Endothelial cell of umbilical vein (primary cell): ENCODE measurements around the gene ALDH1L1. TPM values are rescaled to one million over a fixed set of nuclear protein-coding genes. Genes with fewer than 3 reads are reported as not detected.

Experiments
- BruUV-seq: library from RNA; stranded (reverse); fragments of 400-500 nt; replicated peaks from 2 replicates; lab custom pipeline; 2021; lab: Mats Ljungman, UMichigan
- CTCF ChIA-PET: fragments of 300-600, 350-600 bp; sonication (Branson Sonifier 250); formaldehyde crosslinking; loops from one replicate; lab custom pipeline; 2021; ENCODE audit warnings: antibody characterized with exemption, inconsistent platforms; lab: Charles Lee
- POLR2A ChIA-PET: fragments of 300-600, 350-600 bp; sonication (Branson Sonifier 250); formaldehyde crosslinking; loops from one replicate; lab custom pipeline; 2021; ENCODE audit warnings: antibody characterized with exemption, inconsistent platforms; lab: Charles Lee
- DNase-seq: peaks from one replicate; pipeline ENCODE4 v3.0.0-alpha.2; 2011; ENCODE audit warnings: low read depth, low spot score
- FAIRE-seq: peaks from 2 replicates; lab custom pipeline; 2011; peaks lifted over from hg19 to GRCh38; lab: Jason Lieb, UNC
- H2AFZ ChIP-seq: 2 replicates; pipeline ENCODE4 v1.6.0; 2012; ENCODE audit warnings: low read depth, low read length, control low read depth, inconsistent platforms
- H3K27ac ChIP-seq: 2 replicates; pipeline ENCODE4 v1.5.1; 2011; ENCODE audit warnings: low read depth, mild to moderate bottlenecking, control low read depth, low read length, moderate library complexity; ENCODE audit not compliant: insufficient read depth
- H3K27me3 ChIP-seq, 2 experiments: 2 replicates each; pipeline versions ENCODE4 v1.6.0 to v1.6.1; 2011; ENCODE audit warnings: low read length in 2 of 2, mixed read lengths in 1 of 2; ENCODE audit not compliant: control insufficient read depth in 2 of 2, insufficient read depth in 2 of 2
- H3K36me3 ChIP-seq, 2 experiments: 2 replicates in 1 of 2; 3 replicates in 1 of 2; pipeline ENCODE4 v1.5.1; 2011; ENCODE audit warnings: low read length in 2 of 2, mild to moderate bottlenecking in 1 of 2, moderate library complexity in 1 of 2; ENCODE audit not compliant: control insufficient read depth in 2 of 2, insufficient read depth in 2 of 2; ENCODE audit errors: extremely low read depth in 1 of 2
- H3K4me1 ChIP-seq: 3 replicates; pipeline ENCODE4 v1.5.1; 2011; ENCODE audit warnings: mild to moderate bottlenecking, low read length; ENCODE audit not compliant: control insufficient read depth, insufficient read depth; ENCODE audit errors: extremely low read depth
- H3K4me2 ChIP-seq: 2 replicates; pipeline ENCODE4 v1.6.1; 2011; ENCODE audit warnings: low read length, control low read depth, mixed read lengths; ENCODE audit not compliant: insufficient read depth
- H3K4me3 ChIP-seq, 3 experiments: fragments of 200-600 bp in 1 of 3; sonication (generic), shearing (Covaris generic) in 1 of 3; replicated peaks in 1 of 3; 2 replicates each; pipeline ENCODE4 v1.5.1; 2011 to 2016; ENCODE audit warnings: control low read depth in 3 of 3, low read length in 3 of 3, mild to moderate bottlenecking in 2 of 3, inconsistent platforms in 1 of 3, low read depth in 1 of 3, moderate library complexity in 1 of 3; ENCODE audit not compliant: insufficient read depth in 1 of 3
- H3K79me2 ChIP-seq: 2 replicates; pipeline ENCODE4 v1.6.0; 2012; ENCODE audit warnings: low read length, inconsistent platforms; ENCODE audit not compliant: control insufficient read depth, insufficient read depth
- H3K9ac ChIP-seq: replicated peaks from 2 replicates; pipeline ENCODE3; 2011; ENCODE audit warnings: low read length, control low read depth; ENCODE audit not compliant: insufficient read depth; ENCODE audit errors: extremely low read depth
- H3K9me1 ChIP-seq: replicated peaks from 3 replicates; pipeline ENCODE4 v1.6.0; 2011; ENCODE audit warnings: mild to moderate bottlenecking, low read length; ENCODE audit not compliant: control insufficient read depth, insufficient read depth; ENCODE audit errors: extremely low read depth
- H3K9me3 ChIP-seq: replicated peaks from 2 replicates; pipeline ENCODE4 v1.5.1; 2012; ENCODE audit warnings: low read length, inconsistent platforms; ENCODE audit not compliant: control insufficient read depth, insufficient read depth
- H4K20me1 ChIP-seq: replicated peaks from 2 replicates; pipeline ENCODE3; 2011; ENCODE audit warnings: mild to moderate bottlenecking, low read length; ENCODE audit not compliant: control insufficient read depth, insufficient read depth; ENCODE audit errors: extremely low read depth
- EZH2 ChIP-seq: IDR thresholded peaks from 2 replicates; pipeline ENCODE4 v1.6.1; 2012; ENCODE audit warnings: borderline replicate concordance, low read depth, mild to moderate bottlenecking, moderate library complexity, low read length, inconsistent platforms; ENCODE audit not compliant: severe bottlenecking
- FOS ChIP-seq: IDR thresholded peaks from 2 replicates; pipeline ENCODE4 v1.6.1; 2011; ENCODE audit warnings: mild to moderate bottlenecking, low read length, moderate library complexity, borderline replicate concordance; ENCODE audit not compliant: insufficient read depth
- JUN ChIP-seq: IDR thresholded peaks from 2 replicates; pipeline ENCODE4 v1.6.1; 2011; ENCODE audit warnings: borderline replicate concordance, low read depth; ENCODE audit not compliant: insufficient read length, insufficient read depth
- POLR2A ChIP-seq: IDR thresholded peaks from 2 replicates; pipeline ENCODE4 v1.6.1; 2012; ENCODE audit warnings: low read depth, mild to moderate bottlenecking, control low read depth, low read length
- POLR2AphosphoS5 ChIP-seq: IDR thresholded peaks from 2 replicates; pipeline ENCODE4 v1.6.1; 2012; ENCODE audit warnings: low read depth, mild to moderate bottlenecking, control low read depth, low read length, moderate library complexity; ENCODE audit not compliant: insufficient read depth
- dilution Hi-C: fragments of 300-500 bp; cut with MboI; formaldehyde crosslinking; loops from one replicate; pipeline ENCODE4 v1.15.0; 2019; ENCODE audit warnings: low sequenced_read_pairs; ENCODE audit not compliant: extremely low pct_ligation_motif_present
- intact Hi-C: fragments of 100-400 bp; cut with micrococcal nuclease; formaldehyde crosslinking; loops from one replicate; pipeline ENCODE4 v1.10.0; 2022
- polyA plus RNA-seq, 4 experiments: library from polyadenylated mRNA; depleted of rRNA in 3 of 4; stranded (reverse) in 3 of 4; unstranded in 1 of 4; fragments of >200 nt; gene quantifications; 2 replicates each; pipeline versions ENCODE4 v1.2.1 to v1.2.3, GENCODE V29; 2011 to 2012; ENCODE audit warnings: missing spikeins in 1 of 4
- total RNA-seq: library from RNA; stranded (reverse); gene quantifications from 2 replicates; pipeline ENCODE4 v1.2.3, GENCODE V29; 2021
- TF ChIP-seq, protein P1 (sequence below), 2 donors: IDR thresholded peaks; 1 replicate in 1 of 2; 2 replicates in 1 of 2; pipeline ENCODE4 v1.5.1; 2011; ENCODE audit warnings: low read length in 2 of 2, mild to moderate bottlenecking in 2 of 2, moderate library complexity in 2 of 2, control low read depth in 1 of 2, inconsistent platforms in 1 of 2, low read depth in 1 of 2; ENCODE audit not compliant: insufficient read depth in 1 of 2; ENCODE audit errors: extremely low read depth in 1 of 2

Gene ALDH1L1
- total and polyA plus RNA-seq, 2 donors (not counting 3 experiments of a cell fraction or from before 2014, with no cell fraction given), result not detected

DNA sequence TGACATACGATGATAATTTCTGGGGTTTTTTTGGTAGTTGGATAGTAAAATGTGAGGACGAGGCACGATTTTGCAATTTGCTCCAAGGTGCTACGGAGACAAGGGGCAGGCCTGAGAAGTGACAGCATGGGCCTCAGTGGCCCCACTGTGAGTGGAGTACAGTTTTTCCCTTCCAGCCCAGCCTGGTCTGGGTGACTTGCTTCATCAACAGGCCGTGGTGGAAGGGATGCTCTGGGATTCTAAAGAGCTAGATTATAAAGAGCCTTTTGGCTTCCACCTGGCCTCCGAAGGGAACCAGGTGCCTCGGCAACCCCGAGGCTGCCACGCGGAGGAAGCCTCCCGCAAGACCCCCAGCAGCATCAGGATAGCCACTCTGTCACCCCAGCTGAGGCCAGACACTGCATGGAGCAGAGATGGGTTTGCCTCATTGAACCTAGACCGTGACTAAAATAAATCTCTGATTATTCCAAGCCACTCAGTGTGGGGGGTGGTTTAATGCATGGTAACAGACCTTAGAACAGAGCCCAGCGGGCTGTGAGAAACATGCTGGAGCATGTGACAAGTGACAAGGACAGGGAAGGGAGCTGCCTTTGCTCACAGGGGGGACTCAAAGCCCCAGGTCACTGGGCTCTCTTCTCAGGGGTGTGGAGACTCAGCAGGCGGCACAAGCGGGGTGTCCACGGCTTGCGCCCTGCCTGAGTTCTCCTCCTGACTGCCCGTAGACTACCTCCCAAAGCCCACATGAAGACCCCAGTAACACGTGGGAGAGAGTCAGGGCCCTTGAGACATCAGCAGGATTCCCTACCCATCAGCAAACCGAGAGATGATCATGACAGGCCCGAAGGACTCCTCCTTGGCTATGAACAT is 73.8 kb downstream of the ALDH1L1 start:
- POLR2A ChIA-PET, result no interaction called here
- no peak for FAIRE-seq
- Histone ChIP-seq H4K20me1 (no peaks in the 10 kb centered on the region), H3K9me1 (no peaks in the 10 kb centered on the region), H3K4me2 (no peak overlapping the region), H2AFZ (no peak overlapping the region), H3K79me2 (no peaks in the 10 kb centered on the region), H3K4me3 (no peak overlapping the region), H3K27ac (no peak overlapping the region), H3K27me3 (no peaks in the 10 kb centered on the region), H3K9ac (no peak overlapping the region), H3K4me1 (no peaks in the 10 kb centered on the region), H3K36me3 (no peaks in the 10 kb centered on the region), H3K9me3 (no peaks in the 10 kb centered on the region)
- DNase-seq, result no peak
- BruUV-seq, result no TSS peak
- dilution Hi-C loops (no loop called here), intact Hi-C loops (no loop called here)
- TF ChIP-seq POLR2AphosphoS5, result no peak
- TF ChIP-seq, protein P1, sequence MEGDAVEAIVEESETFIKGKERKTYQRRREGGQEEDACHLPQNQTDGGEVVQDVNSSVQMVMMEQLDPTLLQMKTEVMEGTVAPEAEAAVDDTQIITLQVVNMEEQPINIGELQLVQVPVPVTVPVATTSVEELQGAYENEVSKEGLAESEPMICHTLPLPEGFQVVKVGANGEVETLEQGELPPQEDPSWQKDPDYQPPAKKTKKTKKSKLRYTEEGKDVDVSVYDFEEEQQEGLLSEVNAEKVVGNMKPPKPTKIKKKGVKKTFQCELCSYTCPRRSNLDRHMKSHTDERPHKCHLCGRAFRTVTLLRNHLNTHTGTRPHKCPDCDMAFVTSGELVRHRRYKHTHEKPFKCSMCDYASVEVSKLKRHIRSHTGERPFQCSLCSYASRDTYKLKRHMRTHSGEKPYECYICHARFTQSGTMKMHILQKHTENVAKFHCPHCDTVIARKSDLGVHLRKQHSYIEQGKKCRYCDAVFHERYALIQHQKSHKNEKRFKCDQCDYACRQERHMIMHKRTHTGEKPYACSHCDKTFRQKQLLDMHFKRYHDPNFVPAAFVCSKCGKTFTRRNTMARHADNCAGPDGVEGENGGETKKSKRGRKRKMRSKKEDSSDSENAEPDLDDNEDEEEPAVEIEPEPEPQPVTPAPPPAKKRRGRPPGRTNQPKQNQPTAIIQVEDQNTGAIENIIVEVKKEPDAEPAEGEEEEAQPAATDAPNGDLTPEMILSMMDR (IDR thresholded peaks at IDR 0.05; ENCODE audit: extremely low read depth in 1 of 2, insufficient read depth in 1 of 2, low read depth in 1 of 2, low read length in 2 of 2), result no peak
- TF ChIP-seq EZH2, result no peak
- no peak for TF ChIP-seq JUN
- TF ChIP-seq FOS, result no peak
- no peak for TF ChIP-seq POLR2A
- CTCF ChIA-PET, result no interaction called here
